HG03064 (cell line): Measurements from ENCODE around the gene MARCKS.

Experiments used
- ATAC-seq: cut with Tn5 transposase; IDR thresholded peaks from one replicate; pipeline ENCODE4 v1.9.1; 2021; ENCODE audit warnings: low read depth; ENCODE audit not compliant: unreplicated experiment

Gene MARCKS

GRCh38 chr6:113856625-113857555, at the start of gene MARCKS:
TSS of gene MARCKS (plus strand) at chr6:113857345. CDS start at chr6:113857746, 401 bp downstream.
- peak; percentile 38 for ATAC-seq

DNA sequence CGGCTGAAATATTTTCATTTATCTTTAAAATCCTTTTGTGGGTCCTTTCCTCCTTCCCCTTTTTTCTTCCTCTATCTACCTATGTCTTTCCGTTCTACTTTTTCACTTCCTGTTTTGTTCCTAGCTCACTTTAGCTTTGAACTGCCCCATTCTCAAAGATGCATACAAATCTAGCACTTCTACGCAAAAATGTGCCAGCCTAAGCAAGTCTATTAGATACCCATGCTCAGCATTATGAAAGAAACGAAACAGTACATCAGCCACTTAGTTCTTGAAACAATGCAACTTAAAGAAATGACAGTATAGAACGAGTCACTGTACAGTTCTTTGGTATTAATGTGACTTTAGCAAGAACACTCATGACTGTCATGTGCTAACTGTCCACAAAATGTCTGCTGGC, 47.3 kb upstream of the MARCKS start:
- ATAC-seq = peak; percentile 64

DNA sequence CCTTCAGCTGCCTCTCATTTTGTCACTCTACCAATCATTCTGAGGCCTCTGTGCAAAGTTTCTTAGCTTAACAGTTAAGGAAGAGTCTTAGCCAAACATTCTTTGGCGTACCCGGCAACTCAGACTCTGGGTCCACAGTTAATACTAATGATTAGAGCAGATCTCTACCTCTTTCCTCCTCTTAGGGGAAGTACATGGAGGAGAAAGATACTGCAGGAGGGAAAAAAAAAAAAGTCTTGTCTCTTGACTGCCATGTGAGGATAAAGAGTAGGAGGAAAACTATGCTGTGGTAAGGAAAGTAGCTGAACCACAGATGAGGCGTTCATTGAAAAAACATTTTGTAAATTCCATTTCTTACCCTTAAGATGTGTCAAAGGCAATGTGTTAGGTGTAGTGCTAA, 44.0 kb upstream of the MARCKS start:
- ATAC-seq = no peak

DNA sequence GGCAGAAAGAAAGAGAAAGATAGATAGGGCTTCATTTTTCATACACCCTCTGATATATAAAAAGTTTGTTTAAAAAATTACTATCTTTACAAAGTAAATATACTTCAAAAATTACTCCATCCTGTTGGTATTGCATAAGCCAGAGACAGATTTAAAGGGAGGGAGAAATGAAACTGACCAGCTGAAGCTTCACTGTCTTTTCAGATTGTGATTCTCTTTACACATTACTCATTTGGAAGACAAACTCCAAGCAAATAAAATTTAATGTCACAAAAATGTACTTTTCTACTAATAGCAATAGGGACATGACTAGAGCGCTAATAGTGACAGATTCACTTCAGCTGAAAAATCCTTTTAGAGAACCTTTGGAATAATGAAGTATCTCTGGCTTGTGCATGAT, 38.6 kb upstream of the MARCKS start:
- no peak for ATAC-seq

- no peak for ATAC-seq
Measured at GRCh38 chr6:113819169-113819830, 37.8 kb upstream of the MARCKS start.

DNA sequence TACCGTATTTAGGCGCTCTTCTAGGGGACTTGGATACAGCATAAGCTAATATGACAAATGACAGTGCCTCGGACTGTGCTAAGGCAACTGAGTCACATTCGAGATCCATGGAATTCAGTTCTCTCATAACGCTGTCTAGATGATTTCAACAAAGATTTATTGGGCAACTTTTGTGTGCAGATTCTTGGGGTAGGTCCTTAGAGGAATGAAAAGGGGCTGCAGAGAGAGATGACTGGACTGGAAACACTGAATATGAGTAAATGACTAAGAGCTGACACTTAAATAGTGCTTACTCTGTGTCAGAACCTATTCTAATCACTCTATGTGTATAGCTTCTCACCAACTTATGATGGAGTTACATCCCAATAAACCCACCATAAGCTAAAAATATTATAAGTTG, 36.4 kb upstream of the MARCKS start:
- ATAC-seq = no peak

GRCh38 chr6:113821445-113821844, 35.7 kb upstream of the MARCKS start:
- no peak for ATAC-seq

DNA sequence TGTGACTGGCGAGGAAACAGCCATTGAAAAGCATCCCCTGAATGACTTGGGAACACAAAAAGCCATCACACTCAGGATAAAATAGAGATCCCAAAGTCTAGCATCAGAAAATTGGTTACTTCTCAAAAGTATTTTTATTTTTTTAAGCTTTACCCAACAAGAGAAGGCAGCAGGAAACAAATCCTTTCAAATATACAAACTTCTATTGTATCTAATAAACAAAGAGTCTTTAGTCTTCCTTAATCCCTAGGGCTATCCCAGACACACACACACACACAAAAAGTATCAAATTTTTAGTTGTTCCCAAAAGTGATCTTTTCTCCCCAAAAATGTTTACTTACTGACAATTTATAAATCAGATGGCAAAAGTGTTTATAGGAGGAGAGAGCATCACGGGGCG, 33.2 kb upstream of the MARCKS start:
- ATAC-seq = no peak

GRCh38 chr6:113824411-113824810, 32.7 kb upstream of the MARCKS start:
- ATAC-seq = no peak

DNA sequence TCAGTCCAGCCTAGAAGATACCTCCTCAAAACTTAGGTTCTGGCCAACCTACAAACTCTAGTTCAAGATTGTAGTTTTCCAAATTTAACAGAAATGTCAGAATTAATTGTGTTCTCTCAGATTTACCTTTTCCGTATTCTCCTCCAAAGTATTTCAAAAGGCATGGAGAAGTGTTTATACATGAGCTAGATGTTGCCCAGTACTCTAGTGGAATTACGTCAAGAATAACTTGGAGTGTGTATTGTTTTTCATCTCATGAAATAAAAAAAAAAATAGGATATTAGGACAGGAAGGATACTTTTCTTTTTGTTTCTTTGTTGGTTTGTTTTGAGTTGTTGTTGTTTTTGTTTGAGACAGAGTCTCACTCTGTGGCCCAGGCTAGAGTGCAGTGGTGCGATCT, 32.3 kb upstream of the MARCKS start:
- no peak for ATAC-seq

DNA sequence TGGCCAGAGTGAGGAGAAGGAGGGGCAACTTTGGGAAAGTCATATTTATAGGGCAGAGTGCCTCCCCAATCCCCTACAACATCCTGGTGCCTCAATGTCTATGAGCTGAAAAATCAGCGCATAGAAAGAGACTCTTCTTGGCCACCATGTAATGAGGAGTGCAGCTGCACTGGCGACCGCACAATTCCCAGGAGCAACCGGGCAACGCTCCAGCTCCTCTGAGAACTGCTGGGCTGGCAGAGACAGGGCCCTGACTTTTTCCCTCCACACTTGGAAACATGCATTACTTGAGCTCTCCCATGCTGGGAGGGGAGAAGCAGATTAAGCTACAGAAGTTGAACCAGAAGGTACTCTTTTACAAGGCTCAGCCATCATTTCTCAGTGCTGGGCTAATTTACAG, 31.4 kb upstream of the MARCKS start:
- ATAC-seq = no peak

GRCh38 chr6:113828984-113829695, 28.0 kb upstream of the MARCKS start:
- no peak for ATAC-seq

DNA sequence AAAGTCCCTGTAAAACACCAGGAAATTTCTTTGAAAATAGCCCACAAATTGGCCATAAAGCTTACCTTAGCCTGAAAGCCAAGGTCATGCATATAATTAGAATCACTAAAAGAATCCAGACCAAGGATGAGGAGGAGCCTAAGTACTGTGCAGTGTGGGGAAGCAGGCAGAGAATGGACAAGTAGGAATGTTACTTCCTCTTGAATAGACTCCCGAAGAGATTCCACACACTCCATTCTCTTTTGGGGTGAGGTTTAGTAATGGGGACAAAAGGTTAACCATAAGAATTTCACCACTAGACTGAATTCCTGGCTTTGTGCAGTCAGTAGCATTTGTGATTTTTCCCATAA, 27.5 kb upstream of the MARCKS start:
- no peak for ATAC-seq

DNA sequence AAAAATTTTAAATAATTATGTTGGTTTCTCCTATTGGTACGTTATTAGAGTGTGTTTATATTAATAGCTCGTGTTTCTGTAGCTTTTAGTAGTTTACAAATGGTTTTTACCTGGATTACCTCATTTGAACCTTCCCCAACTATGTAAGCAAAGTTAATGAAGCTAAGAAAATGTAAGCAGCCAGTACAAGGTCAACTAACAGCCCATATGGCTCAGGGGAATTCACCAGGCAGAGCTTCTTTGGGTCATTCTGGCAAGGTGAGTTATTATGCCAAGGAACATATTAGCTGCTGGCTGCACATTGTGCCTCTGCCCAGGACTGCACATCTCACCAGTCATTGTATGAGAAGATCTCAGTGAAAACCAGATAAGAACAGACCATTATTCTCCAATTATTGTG, 27.0 kb upstream of the MARCKS start:
- no peak for ATAC-seq

DNA sequence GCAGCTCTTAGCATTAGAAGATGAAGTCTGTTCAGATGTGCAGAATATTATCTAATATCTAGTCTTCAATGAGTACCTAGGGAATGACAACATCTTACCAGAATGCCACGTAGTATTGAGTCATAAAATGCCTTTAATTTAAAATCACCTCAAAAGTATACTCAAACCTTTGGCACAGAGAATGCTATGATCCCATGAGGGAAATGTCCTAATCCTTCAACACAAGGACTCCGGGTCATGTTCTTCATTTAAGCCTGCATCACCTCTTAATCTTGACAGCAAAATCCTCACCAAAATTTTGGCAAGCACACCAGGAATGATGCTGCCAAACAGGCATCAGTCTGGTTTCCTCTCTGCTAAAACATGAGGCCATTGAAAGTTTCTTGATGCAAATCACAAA, 23.6 kb upstream of the MARCKS start:
- ATAC-seq = no peak

GRCh38 chr6:113837170-113837569, 20.0 kb upstream of the MARCKS start:
- no peak for ATAC-seq

DNA sequence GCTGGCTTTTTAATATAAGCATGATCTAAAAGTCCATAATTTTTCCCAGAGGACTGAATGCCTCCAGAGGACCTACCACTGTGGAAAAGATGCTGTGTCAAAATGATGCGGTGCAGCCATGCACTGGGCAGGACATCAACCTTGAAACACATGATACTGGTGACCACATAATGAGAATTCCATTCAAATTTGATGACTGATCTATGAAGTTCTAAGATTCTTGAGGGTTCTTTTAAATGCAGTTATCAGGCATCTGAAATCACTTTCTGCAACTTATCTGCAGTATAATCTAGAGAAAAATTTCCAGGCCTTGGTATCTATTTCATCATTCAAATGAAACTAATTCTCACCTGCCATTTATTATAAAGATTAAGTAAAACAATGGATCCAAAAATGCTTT, 15.0 kb upstream of the MARCKS start:
- no peak for ATAC-seq

DNA sequence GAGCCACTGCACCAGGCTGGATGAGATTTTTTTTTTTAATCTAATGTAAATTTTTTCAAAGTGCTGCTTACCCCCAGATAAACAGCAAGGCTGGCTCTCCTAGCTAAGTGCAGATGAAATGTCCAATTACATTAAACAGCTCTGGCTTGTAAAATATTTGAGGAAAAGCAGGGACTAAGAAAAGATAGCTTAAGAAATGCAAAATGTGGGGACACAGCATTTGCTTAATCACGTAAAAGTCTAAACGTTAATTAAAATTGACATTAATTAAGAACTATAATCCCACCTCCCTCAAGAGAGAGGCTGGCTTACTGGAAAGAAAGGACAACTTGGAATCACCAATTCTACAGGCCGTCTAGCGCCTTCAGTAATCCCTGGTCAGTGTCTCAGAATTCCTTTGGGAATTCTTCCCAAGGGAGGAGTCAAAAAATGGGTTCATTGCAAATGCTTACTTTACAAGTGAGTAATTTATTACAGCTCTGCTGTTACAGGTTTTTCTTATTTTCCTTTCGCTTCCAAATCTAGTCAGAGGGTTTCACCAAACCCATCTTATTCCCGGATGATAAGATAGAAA, 13.6 kb upstream of the MARCKS start:
- no peak for ATAC-seq

GRCh38 chr6:113846577-113846976, 10.6 kb upstream of the MARCKS start:
- ATAC-seq = no peak

DNA sequence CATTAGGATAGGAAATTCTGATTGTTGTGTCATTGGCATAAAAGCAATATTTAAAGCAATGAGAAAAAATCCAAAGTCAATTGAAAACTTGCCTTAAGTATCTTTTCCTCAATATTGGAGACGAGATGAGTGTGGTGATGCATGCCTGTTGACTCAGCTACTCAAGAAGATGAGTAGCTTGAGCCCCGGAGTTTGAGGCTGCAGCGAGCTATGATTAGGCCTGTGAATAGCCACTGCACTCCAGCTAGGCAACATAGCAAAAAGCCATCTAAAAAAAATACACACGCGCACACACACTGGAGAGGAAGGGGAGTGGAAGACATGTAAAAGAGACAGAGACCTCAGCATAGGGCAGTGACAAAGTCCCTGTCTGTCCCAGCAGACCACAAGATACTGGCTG, 9.7 kb upstream of the MARCKS start:
- no peak for ATAC-seq

DNA sequence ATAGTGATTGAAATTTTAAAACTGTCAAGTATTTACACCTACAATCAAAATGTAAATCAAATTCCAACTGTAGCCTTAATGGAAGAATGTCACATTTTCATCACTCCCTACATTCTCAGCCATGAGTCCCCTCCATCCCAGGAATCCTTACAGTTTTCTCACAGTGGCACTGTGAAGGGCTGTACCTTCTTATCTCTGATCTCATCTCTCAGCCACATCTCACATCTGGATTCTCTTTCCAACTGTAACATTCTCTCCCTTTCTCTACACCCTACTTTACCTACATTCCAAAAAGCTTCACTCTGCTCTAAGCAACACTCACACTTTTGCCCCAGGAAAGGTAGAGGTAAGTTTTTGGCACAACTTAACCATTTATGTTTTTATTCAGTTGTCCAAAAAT, 8.9 kb upstream of the MARCKS start:
- ATAC-seq = no peak
